H1 (cell line): ENCODE results near the gene HTR6. TPM values are rescaled to one million over a fixed set of nuclear protein-coding genes. Genes with fewer than 3 reads are reported as not detected.
A peak's percentile ranks its signal among the peaks of the same experiment; 100 is the strongest.

ENCODE experiments used
- CTCF ChIA-PET: fragments of 300-600 bp; sonication (Branson Sonifier 250); formaldehyde crosslinking; loops from one replicate; lab custom pipeline; 2021; ENCODE audit not compliant: partially characterized antibody; lab: Charles Lee
- POLR2A ChIA-PET: fragments of 300-600 bp; sonication (Branson Sonifier 250); formaldehyde crosslinking; loops from one replicate; lab custom pipeline; 2021; ENCODE audit warnings: inconsistent platforms; ENCODE audit not compliant: partially characterized antibody; lab: Charles Lee
- DNase-seq, 2 experiments: peaks; one replicate each; pipeline versions ENCODE4 v3.0.0 to v3.0.0-alpha.2; 2010 to 2022; ENCODE audit warnings: low spot score in 2 of 2, low read depth in 1 of 2, mixed read lengths in 1 of 2
- FAIRE-seq: peaks from 2 replicates; lab custom pipeline; 2011; peaks lifted over from hg19 to GRCh38; lab: Jason Lieb, UNC
- H2AFZ ChIP-seq: 2 replicates; pipeline ENCODE4 v1.8.1; 2012; ENCODE audit warnings: low read length, inconsistent platforms
- H2AK5ac ChIP-seq: 2 replicates; pipeline ENCODE4 v1.6.1; 2013; ENCODE audit warnings: low read depth, low read length
- H2BK120ac ChIP-seq: replicated peaks from 2 replicates; pipeline ENCODE3; 2013; ENCODE audit warnings: low read depth, low read length, inconsistent platforms
- H2BK12ac ChIP-seq: 2 replicates; pipeline ENCODE4 v1.6.1; 2013; ENCODE audit warnings: low read depth, low read length
- H2BK15ac ChIP-seq: 2 replicates; pipeline ENCODE4 v1.6.1; 2013; ENCODE audit warnings: low read length
- H2BK20ac ChIP-seq: 2 replicates; pipeline ENCODE4 v1.6.1; 2013; ENCODE audit warnings: low read length
- H2BK5ac ChIP-seq: 2 replicates; pipeline ENCODE4 v1.6.1; 2013; ENCODE audit warnings: low read depth, low read length
- H3K14ac ChIP-seq: 2 replicates; pipeline ENCODE4 v1.6.1; 2013; ENCODE audit warnings: inconsistent platforms; ENCODE audit not compliant: insufficient read length
- H3K18ac ChIP-seq: 2 replicates; pipeline ENCODE4 v1.6.1; 2013; ENCODE audit warnings: low read length; ENCODE audit errors: extremely low read depth
- H3K23ac ChIP-seq: 2 replicates; pipeline ENCODE4 v1.6.1; 2013; ENCODE audit warnings: inconsistent platforms; ENCODE audit not compliant: insufficient read length
- H3K23me2 ChIP-seq: 2 replicates; pipeline ENCODE4 v1.6.1; 2013; ENCODE audit warnings: low read depth, low read length
- H3K27ac ChIP-seq: 2 replicates; pipeline ENCODE4 v1.6.1; 2011; ENCODE audit warnings: low read depth, low read length, inconsistent platforms
- H3K27me3 ChIP-seq, 4 experiments: replicated peaks in 1 of 4; 1 replicate in 1 of 4; 2 replicates in 3 of 4; pipeline versions ENCODE4 v1.6.1 to v1.8.1; 2011 to 2013; ENCODE audit warnings: low read length in 3 of 4, mild to moderate bottlenecking in 3 of 4, inconsistent platforms in 2 of 4, mixed read lengths in 2 of 4, moderate library complexity in 1 of 4; ENCODE audit not compliant: control insufficient read depth in 3 of 4, insufficient read depth in 3 of 4; ENCODE audit errors: extremely low read depth in 1 of 4
- H3K36me3 ChIP-seq, 4 experiments: 2 replicates each; pipeline versions ENCODE4 v1.6.1 to v1.8.1; 2011 to 2013; ENCODE audit warnings: mild to moderate bottlenecking in 4 of 4, low read length in 3 of 4, moderate library complexity in 2 of 4, control low read depth in 1 of 4, inconsistent platforms in 1 of 4; ENCODE audit not compliant: insufficient read depth in 4 of 4, control insufficient read depth in 2 of 4
- H3K4ac ChIP-seq: replicated peaks from 2 replicates; pipeline ENCODE3; 2013; ENCODE audit warnings: low read length, low read depth, mixed read lengths, inconsistent platforms; ENCODE audit not compliant: insufficient read length
- H3K4me1 ChIP-seq, 4 experiments: replicated peaks in 1 of 4; 1 replicate in 1 of 4; 2 replicates in 3 of 4; pipeline versions ENCODE4 v1.6.1 to v1.8.1; 2011 to 2013; ENCODE audit warnings: low read length in 3 of 4, inconsistent platforms in 2 of 4, mixed read lengths in 1 of 4; ENCODE audit not compliant: insufficient read depth in 4 of 4, control insufficient read depth in 3 of 4
- H3K4me2 ChIP-seq, 2 experiments: 2 replicates each; pipeline versions ENCODE4 v1.6.1 to v1.8.1; 2011 to 2013; ENCODE audit warnings: low read depth in 2 of 2, low read length in 2 of 2, control low read depth in 1 of 2, inconsistent platforms in 1 of 2, mild to moderate bottlenecking in 1 of 2; ENCODE audit not compliant: insufficient read depth in 1 of 2
- H3K4me3 ChIP-seq, 4 experiments: fragments of 200-600, 300-600 bp in 1 of 4; sonication (generic), shearing (Covaris generic), sonication (Bioruptor Twin) in 1 of 4; 2 replicates each; pipeline versions ENCODE4 v1.5.1 to v1.8.1; 2011 to 2016; ENCODE audit warnings: low read length in 4 of 4, low read depth in 3 of 4, control low read depth in 2 of 4, inconsistent platforms in 2 of 4, mild to moderate bottlenecking in 2 of 4, mixed read lengths in 1 of 4, moderate library complexity in 1 of 4; ENCODE audit not compliant: insufficient read depth in 2 of 4; ENCODE audit errors: extremely low read depth in 1 of 4
- H3K56ac ChIP-seq: replicated peaks from 2 replicates; pipeline ENCODE3; 2013; ENCODE audit warnings: low read depth, mild to moderate bottlenecking, mixed read lengths, low read length, inconsistent platforms; ENCODE audit not compliant: insufficient read length
- H3K79me1 ChIP-seq: 2 replicates; pipeline ENCODE4 v1.6.1; 2013; ENCODE audit warnings: low read depth, low read length, control low read depth
- H3K79me2 ChIP-seq, 2 experiments: 2 replicates each; pipeline versions ENCODE4 v1.6.1 to v1.8.1; 2012 to 2013; ENCODE audit warnings: low read length in 2 of 2, mild to moderate bottlenecking in 2 of 2, inconsistent platforms in 1 of 2; ENCODE audit not compliant: insufficient read depth in 2 of 2, control insufficient read depth in 1 of 2
- H3K9ac ChIP-seq, 4 experiments: replicated peaks in 1 of 4; 1 replicate in 1 of 4; 2 replicates in 3 of 4; pipeline versions ENCODE4 v1.6.1 to v1.8.1; 2011 to 2013; ENCODE audit warnings: low read depth in 3 of 4, low read length in 3 of 4, control low read depth in 2 of 4, mild to moderate bottlenecking in 2 of 4, moderate library complexity in 2 of 4, inconsistent platforms in 1 of 4; ENCODE audit errors: extremely low read depth in 1 of 4
- H3K9me3 ChIP-seq, 2 experiments: 2 replicates each; pipeline versions ENCODE4 v1.6.1 to v1.8.1; 2012 to 2013; ENCODE audit warnings: mild to moderate bottlenecking in 2 of 2, moderate library complexity in 2 of 2, control low read depth in 1 of 2, inconsistent platforms in 1 of 2, low read depth in 1 of 2, low read length in 1 of 2, mixed read lengths in 1 of 2; ENCODE audit not compliant: insufficient read depth in 2 of 2
- H4K20me1 ChIP-seq, 2 experiments: replicated peaks in 1 of 2; 2 replicates each; pipeline versions ENCODE3 to v1.8.1; 2011 to 2013; ENCODE audit warnings: inconsistent platforms in 2 of 2, low read length in 2 of 2, mild to moderate bottlenecking in 1 of 2; ENCODE audit not compliant: insufficient read depth in 2 of 2, control insufficient read depth in 1 of 2
- H4K5ac ChIP-seq: 2 replicates; pipeline ENCODE4 v1.6.1; 2013; ENCODE audit warnings: low read length, low read depth, mixed read lengths, inconsistent platforms; ENCODE audit not compliant: insufficient read length
- H4K8ac ChIP-seq: 2 replicates; pipeline ENCODE4 v1.8.0; 2013; ENCODE audit warnings: mild to moderate bottlenecking, moderate library complexity, low read length, inconsistent platforms; ENCODE audit not compliant: insufficient read depth; ENCODE audit errors: extremely low read depth
- H4K91ac ChIP-seq: replicated peaks from 2 replicates; pipeline ENCODE3; 2013; ENCODE audit warnings: low read length, mixed read lengths, inconsistent platforms; ENCODE audit not compliant: insufficient read length
- KDM1A ChIP-seq: fragments of 200-600, 300-600 bp; sonication (generic); IDR thresholded peaks from 2 replicates; pipeline ENCODE4 v1.7.1; 2016; ENCODE audit warnings: mild to moderate bottlenecking, low read length, borderline replicate concordance
- WGBS, 2 experiments: shearing (Covaris generic) in 1 of 2; methylation state at CpG; one replicate each; pipeline versions ENCODE4 v1.1.6 to v1.1.7; 2013 to 2015; ENCODE audit warnings: low lambda C conversion rate in 2 of 2, mixed read lengths in 2 of 2, inconsistent platforms in 1 of 2, low coverage in 1 of 2, missing lambda C conversion rate in 1 of 2; ENCODE audit not compliant: insufficient replicate concordance in 2 of 2, insufficient coverage in 1 of 2, insufficient read length in 1 of 2; ENCODE audit errors: extremely low coverage in 1 of 2, missing lambda C conversion rate in 1 of 2; 5-methylcytosine and 5-hydroxymethylcytosine counted together
- polyA plus RNA-seq, 7 experiments: library from polyadenylated mRNA; depleted of rRNA in 3 of 7; stranded (reverse) in 5 of 7; unstranded in 2 of 7; fragments of >200 nt in 5 of 7; fragments of 200-250 nt in 2 of 7; gene quantifications; 1 replicate in 5 of 7; 2 replicates in 1 of 7; 4 replicates in 1 of 7; pipeline versions ENCODE4 v1.2.1 to v1.2.3, GENCODE V29; 2011 to 2013; ENCODE audit warnings: missing spikeins in 2 of 7, mixed read lengths in 2 of 7
- total RNA-seq: library from RNA; stranded (reverse); fragmentation: NEBNext Ultra II Directional; extraction: Animal tissue kit (Norgen Biotek cat#: 25700); gene quantifications from 2 replicates; pipeline ENCODE4 v1.2.1, GENCODE V29; 2021
- TF ChIP-seq, protein P1 (sequence below): IDR thresholded peaks from 2 replicates; pipeline ENCODE4 v1.6.1; 2011; ENCODE audit warnings: low read depth, mild to moderate bottlenecking, low read length; ENCODE audit not compliant: insufficient read depth

Gene HTR6
- total and polyA plus RNA-seq, 2 of the 8 experiments (the other 6 are each of a cell fraction or from before 2014, with no cell fraction given), result 0.76 to 0.95 TPM

DNA sequence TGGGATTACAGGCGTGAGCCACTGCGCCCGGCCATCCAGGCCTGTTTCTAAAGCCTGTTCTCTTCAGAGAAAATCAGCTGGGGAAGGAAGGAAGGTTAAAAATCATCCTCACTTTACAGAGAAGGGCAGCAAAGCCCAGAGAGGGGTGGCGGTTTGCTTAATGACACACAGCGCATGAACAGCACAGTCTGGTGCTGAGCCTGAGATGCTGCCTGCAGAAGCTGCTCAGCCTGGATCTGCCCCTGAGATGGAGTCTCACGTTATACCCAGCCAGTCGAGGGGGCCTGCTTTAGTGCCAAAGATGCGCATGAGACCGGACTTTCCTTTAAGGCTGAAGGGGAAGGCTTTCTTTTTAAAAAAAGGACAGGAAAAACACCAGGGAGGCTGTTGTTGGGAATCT lies 21.3 kb downstream of the HTR6 start:
- Histone ChIP-seq H3K18ac (no peak overlapping the region), H4K5ac (no peak overlapping the region), H2AK5ac (no peak overlapping the region), H4K91ac (peak overlapping the region; percentile 15), H3K9me3 (no peaks in the 10 kb centered on the region), H3K23ac (no peak overlapping the region), H2BK5ac (no peak overlapping the region), H3K79me1 (no peaks in the 10 kb centered on the region), H3K27me3 (no peaks in the 10 kb centered on the region), H4K20me1 (no peaks in the 10 kb centered on the region), H3K4me2 (peak overlapping the region; percentile 22 to 40; a peak in 3 of 4 replicates), H2BK120ac (no peak overlapping the region), H3K27ac (no peak overlapping the region), H2BK15ac (no peak overlapping the region), H3K4me3 (no peak overlapping the region), H2BK12ac (no peak overlapping the region), H3K4me1 (peaks cover 3 to 20% (median 11%) of the 10 kb centered on the region in 4 experiments), H4K8ac (peak overlapping the region; percentile 81), H3K14ac (no peak overlapping the region), H2BK20ac (no peak overlapping the region), H3K79me2 (no peaks in the 10 kb centered on the region), H3K56ac (no peak overlapping the region), H3K23me2 (no peaks in the 10 kb centered on the region), H2AFZ (no peak overlapping the region), H3K36me3 (no peaks in the 10 kb centered on the region), H3K9ac (no peak overlapping the region), H3K4ac (no peak overlapping the region)
- no peak for FAIRE-seq
- DNase-seq, result no peak
- CTCF ChIA-PET, result interaction anchor here (0.9 to 2.3 kb wide), 2 partner anchors 24 to 29 kb away, joined by 3 to 8 read pairs; no protein-coding TSS in a partner anchor
- WGBS, 2 experiments, result 54% methylated on average over 6 of the region's 9 CpGs; no CpG with 5 or more reads in 1 of the 2 experiments
- POLR2A ChIA-PET, result no interaction called here
- TF ChIP-seq, protein P1, sequence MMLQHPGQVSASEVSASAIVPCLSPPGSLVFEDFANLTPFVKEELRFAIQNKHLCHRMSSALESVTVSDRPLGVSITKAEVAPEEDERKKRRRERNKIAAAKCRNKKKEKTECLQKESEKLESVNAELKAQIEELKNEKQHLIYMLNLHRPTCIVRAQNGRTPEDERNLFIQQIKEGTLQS, result no peak
- peak; percentile 65; the same call in 1 of the 2 replicates for TF ChIP-seq KDM1A
